Upper lobe of left lung (tissue), 4 donors: ENCODE results near the gene PIK3C2B.

ENCODE experiments used
- POLR2A ChIP-seq, 4 donors: fragments of 450-650 bp; IDR thresholded peaks; one replicate each; pipeline ENCODE4 v1.5.1; 2016 to 2017; ENCODE audit warnings: antibody characterized with exemption in 4 of 4, mild to moderate bottlenecking in 2 of 4
- POLR2AphosphoS5 ChIP-seq, 2 donors: sonication (generic); formaldehyde crosslinking; IDR thresholded peaks; one replicate each; pipeline ENCODE4 v1.5.1; 2017; ENCODE audit warnings: antibody characterized with exemption in 2 of 2
- TF ChIP-seq, protein P1 (sequence below), 6 experiments: fragments of 450-650 bp in 4 of 6; fragments of 200-600 bp in 2 of 6; sonication (generic) in 2 of 6; IDR thresholded peaks; one replicate each; pipeline ENCODE4 v1.5.1; 2016 to 2019; ENCODE audit warnings: antibody characterized with exemption in 6 of 6

DNA sequence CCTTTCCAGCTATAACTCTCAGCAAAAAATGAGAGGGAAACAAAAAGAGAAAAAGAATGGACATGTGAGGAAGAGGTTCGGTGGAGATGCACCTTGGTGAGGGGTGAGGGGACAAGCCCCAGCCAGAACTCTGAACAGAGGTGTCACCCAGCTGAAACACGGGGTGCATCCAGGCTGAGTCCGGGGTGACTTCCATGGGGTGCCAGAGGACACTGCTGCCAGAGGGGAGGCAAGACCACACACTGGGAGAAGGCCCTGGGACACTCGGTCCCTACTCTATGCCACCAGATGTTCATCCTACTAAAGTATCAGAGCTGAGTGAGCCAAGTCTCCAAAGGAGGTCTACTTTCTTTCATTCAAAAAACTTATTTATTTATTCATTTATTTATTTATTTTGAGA lies 46.9 kb downstream of the PIK3C2B start:
- TF ChIP-seq, protein P1, sequence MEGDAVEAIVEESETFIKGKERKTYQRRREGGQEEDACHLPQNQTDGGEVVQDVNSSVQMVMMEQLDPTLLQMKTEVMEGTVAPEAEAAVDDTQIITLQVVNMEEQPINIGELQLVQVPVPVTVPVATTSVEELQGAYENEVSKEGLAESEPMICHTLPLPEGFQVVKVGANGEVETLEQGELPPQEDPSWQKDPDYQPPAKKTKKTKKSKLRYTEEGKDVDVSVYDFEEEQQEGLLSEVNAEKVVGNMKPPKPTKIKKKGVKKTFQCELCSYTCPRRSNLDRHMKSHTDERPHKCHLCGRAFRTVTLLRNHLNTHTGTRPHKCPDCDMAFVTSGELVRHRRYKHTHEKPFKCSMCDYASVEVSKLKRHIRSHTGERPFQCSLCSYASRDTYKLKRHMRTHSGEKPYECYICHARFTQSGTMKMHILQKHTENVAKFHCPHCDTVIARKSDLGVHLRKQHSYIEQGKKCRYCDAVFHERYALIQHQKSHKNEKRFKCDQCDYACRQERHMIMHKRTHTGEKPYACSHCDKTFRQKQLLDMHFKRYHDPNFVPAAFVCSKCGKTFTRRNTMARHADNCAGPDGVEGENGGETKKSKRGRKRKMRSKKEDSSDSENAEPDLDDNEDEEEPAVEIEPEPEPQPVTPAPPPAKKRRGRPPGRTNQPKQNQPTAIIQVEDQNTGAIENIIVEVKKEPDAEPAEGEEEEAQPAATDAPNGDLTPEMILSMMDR (IDR thresholded peaks at IDR 0.05), result no peak
- no peak for TF ChIP-seq POLR2A (IDR thresholded peaks at IDR 0.05)
- TF ChIP-seq POLR2AphosphoS5 (IDR thresholded peaks at IDR 0.05), result no peak
